Measurements from ENCODE around the gene TMEM167B.
"Not testable (repeated sequence)": the region's sequence is repeated elsewhere in the genome, so short reads cannot be mapped to it uniquely, and the experiment has no call there.

Gene TMEM167B

GRCh38 chr1:109133815-109134214, 43.3 kb downstream of the TMEM167B start:
- Histone ChIP-seq H3K27me3 (ENCODE audit: control insufficient read depth in 2 of 2, insufficient read depth in 2 of 2, low read length in 2 of 2) (no peaks in the 10 kb centered on the region), H3K4me1 (ENCODE audit: control insufficient read depth in 2 of 2, insufficient read depth in 2 of 2, low read length in 2 of 2) (peaks cover 29 to 50% of the 10 kb centered on the region in 2 donors), H3K27ac (ENCODE audit: low read depth in 2 of 2, low read length in 2 of 2) (peak overlapping the region; percentile 87 to 89), H3K36me3 (ENCODE audit: control insufficient read depth in 2 of 2, insufficient read depth in 2 of 2, low read length in 2 of 2) (no peaks in the 10 kb centered on the region), H3K9ac (ENCODE audit: low read depth in 1 of 2, low read length in 2 of 2) (peak overlapping the region; percentile 41 to 54), H3K4me3 (ENCODE audit: low read length in 2 of 2) (peak overlapping the region in 1 of 2 donors; percentile 56), H3K9me3 (ENCODE audit: control insufficient read depth in 2 of 2, low read length in 2 of 2) (no peaks in the 10 kb centered on the region)

GRCh38 chr1:109134423-109134822, 43.9 kb downstream of the TMEM167B start:
- peaks cover 29 to 54% of the 10 kb centered on the region in 2 donors for H3K4me1 ChIP-seq (ENCODE audit: control insufficient read depth in 2 of 2, insufficient read depth in 2 of 2, low read length in 2 of 2)
- peak overlapping the region; percentile 87 to 89 for H3K27ac ChIP-seq (ENCODE audit: low read depth in 2 of 2, low read length in 2 of 2)
- peak overlapping the region; percentile 41 to 54 for H3K9ac ChIP-seq (ENCODE audit: low read depth in 1 of 2, low read length in 2 of 2)
- no peaks in the 10 kb centered on the region for H3K9me3 ChIP-seq (ENCODE audit: control insufficient read depth in 2 of 2, low read length in 2 of 2)
- no peaks in the 10 kb centered on the region for H3K27me3 ChIP-seq (ENCODE audit: control insufficient read depth in 2 of 2, insufficient read depth in 2 of 2, low read length in 2 of 2)
- peak overlapping the region; percentile 37 to 56 for H3K4me3 ChIP-seq (ENCODE audit: low read length in 2 of 2)
- no peaks in the 10 kb centered on the region for H3K36me3 ChIP-seq (ENCODE audit: control insufficient read depth in 2 of 2, insufficient read depth in 2 of 2, low read length in 2 of 2)

- Histone ChIP-seq H3K27ac (ENCODE audit: low read depth in 2 of 2, low read length in 2 of 2) (peak overlapping the region; percentile 87 to 89), H3K9ac (ENCODE audit: low read depth in 1 of 2, low read length in 2 of 2) (peak overlapping the region in 1 of 2 donors; percentile 37), H3K4me3 (ENCODE audit: low read length in 2 of 2) (peak overlapping the region in 1 of 2 donors; percentile 12), H3K4me1 (ENCODE audit: control insufficient read depth in 2 of 2, insufficient read depth in 2 of 2, low read length in 2 of 2) (peaks cover 29 to 54% of the 10 kb centered on the region in 2 donors), H3K9me3 (ENCODE audit: control insufficient read depth in 2 of 2, low read length in 2 of 2) (no peaks in the 10 kb centered on the region), H3K27me3 (ENCODE audit: control insufficient read depth in 2 of 2, insufficient read depth in 2 of 2, low read length in 2 of 2) (no peaks in the 10 kb centered on the region), H3K36me3 (ENCODE audit: control insufficient read depth in 2 of 2, insufficient read depth in 2 of 2, low read length in 2 of 2) (no peaks in the 10 kb centered on the region)
These were observed 45.4 kb downstream of the TMEM167B start for GRCh38 chr1:109135940-109136339.

DNA sequence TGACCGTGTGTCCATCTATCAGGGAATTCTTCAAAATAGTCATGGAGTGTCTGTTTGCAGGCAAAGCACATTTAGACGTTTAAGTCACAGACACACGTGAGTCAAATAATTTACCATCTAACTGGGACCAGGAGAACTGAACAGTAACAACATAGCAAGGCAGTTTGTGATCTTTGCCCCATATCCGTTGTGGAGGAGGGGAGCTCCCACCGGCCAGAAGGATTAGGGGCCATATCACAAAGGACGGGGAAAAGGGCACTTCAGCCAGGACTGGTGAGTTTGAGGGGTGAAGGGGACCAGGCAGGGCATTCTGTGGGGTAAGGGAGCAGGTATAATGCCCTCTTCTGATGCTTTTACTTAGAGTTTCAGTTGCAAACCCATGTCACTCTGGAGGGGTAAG, 46.2 kb downstream of the TMEM167B start:
- H3K4me1 ChIP-seq (ENCODE audit: control insufficient read depth in 2 of 2, insufficient read depth in 2 of 2, low read length in 2 of 2): peaks cover 29 to 54% of the 10 kb centered on the region in 2 donors
- no peaks in the 10 kb centered on the region for H3K9me3 ChIP-seq (ENCODE audit: control insufficient read depth in 2 of 2, low read length in 2 of 2)
- peak overlapping the region; percentile 87 to 89 for H3K27ac ChIP-seq (ENCODE audit: low read depth in 2 of 2, low read length in 2 of 2)
- peak overlapping the region in 1 of 2 donors; percentile 52 for H3K9ac ChIP-seq (ENCODE audit: low read depth in 1 of 2, low read length in 2 of 2)
- H3K4me3 ChIP-seq (ENCODE audit: low read length in 2 of 2): peak overlapping the region in 1 of 2 donors; percentile 28
- no peaks in the 10 kb centered on the region for H3K36me3 ChIP-seq (ENCODE audit: control insufficient read depth in 2 of 2, insufficient read depth in 2 of 2, low read length in 2 of 2)
- H3K27me3 ChIP-seq (ENCODE audit: control insufficient read depth in 2 of 2, insufficient read depth in 2 of 2, low read length in 2 of 2): no peaks in the 10 kb centered on the region

- Histone ChIP-seq H3K27ac (ENCODE audit: low read depth in 2 of 2, low read length in 2 of 2) (peak overlapping the region; percentile 83 to 86), H3K9ac (ENCODE audit: low read depth in 1 of 2, low read length in 2 of 2) (peak overlapping the region; percentile 32 to 51)
These were observed 47.4 kb downstream of the TMEM167B start for GRCh38 chr1:109137958-109138357.

GRCh38 chr1:109138358-109138757, 47.8 kb downstream of the TMEM167B start:
- Histone ChIP-seq H3K27me3 (ENCODE audit: control insufficient read depth in 2 of 2, insufficient read depth in 2 of 2, low read length in 2 of 2) (no peaks in the 10 kb centered on the region), H3K9me3 (ENCODE audit: control insufficient read depth in 2 of 2, low read length in 2 of 2) (no peaks in the 10 kb centered on the region), H3K36me3 (ENCODE audit: control insufficient read depth in 2 of 2, insufficient read depth in 2 of 2, low read length in 2 of 2) (no peaks in the 10 kb centered on the region), H3K4me3 (ENCODE audit: low read length in 2 of 2) (peak overlapping the region; percentile 17 to 23), H3K27ac (ENCODE audit: low read depth in 2 of 2, low read length in 2 of 2) (peak overlapping the region; percentile 83 to 86), H3K4me1 (ENCODE audit: control insufficient read depth in 2 of 2, insufficient read depth in 2 of 2, low read length in 2 of 2) (peaks cover 29 to 52% of the 10 kb centered on the region in 2 donors), H3K9ac (ENCODE audit: low read depth in 1 of 2, low read length in 2 of 2) (peak overlapping the region in 1 of 2 donors; percentile 51)

More at GRCh38 chr1:109137958-109138357, 47.4 kb downstream of the TMEM167B start:
- Histone ChIP-seq H3K36me3 (ENCODE audit: control insufficient read depth in 2 of 2, insufficient read depth in 2 of 2, low read length in 2 of 2) (no peaks in the 10 kb centered on the region), H3K27me3 (ENCODE audit: control insufficient read depth in 2 of 2, insufficient read depth in 2 of 2, low read length in 2 of 2) (no peaks in the 10 kb centered on the region), H3K4me1 (ENCODE audit: control insufficient read depth in 2 of 2, insufficient read depth in 2 of 2, low read length in 2 of 2) (peaks cover 29 to 56% of the 10 kb centered on the region in 2 donors), H3K4me3 (ENCODE audit: low read length in 2 of 2) (peak overlapping the region in 1 of 2 donors; percentile 23), H3K9me3 (ENCODE audit: control insufficient read depth in 2 of 2, low read length in 2 of 2) (no peaks in the 10 kb centered on the region)

- Histone ChIP-seq H3K27me3 (ENCODE audit: control insufficient read depth in 2 of 2, insufficient read depth in 2 of 2, low read length in 2 of 2) (no peaks in the 10 kb centered on the region), H3K9ac (ENCODE audit: low read depth in 1 of 2, low read length in 2 of 2) (peak overlapping the region in 1 of 2 donors; percentile 25), H3K4me1 (ENCODE audit: control insufficient read depth in 2 of 2, insufficient read depth in 2 of 2, low read length in 2 of 2) (peaks cover 16 to 33% of the 10 kb centered on the region in 2 donors), H3K36me3 (ENCODE audit: control insufficient read depth in 2 of 2, insufficient read depth in 2 of 2, low read length in 2 of 2) (no peaks in the 10 kb centered on the region), H3K9me3 (ENCODE audit: control insufficient read depth in 2 of 2, low read length in 2 of 2) (no peaks in the 10 kb centered on the region), H3K27ac (ENCODE audit: low read depth in 2 of 2, low read length in 2 of 2) (no peak overlapping the region), H3K4me3 (ENCODE audit: low read length in 2 of 2) (no peak overlapping the region)
These were observed 49.8 kb downstream of the TMEM167B start for GRCh38 chr1:109140392-109140791.

- Histone ChIP-seq H3K27me3 (ENCODE audit: control insufficient read depth in 2 of 2, insufficient read depth in 2 of 2, low read length in 2 of 2) (no peaks in the 10 kb centered on the region), H3K27ac (ENCODE audit: low read depth in 2 of 2, low read length in 2 of 2) (no peak overlapping the region)
These were observed 51.7 kb downstream of the TMEM167B start for GRCh38 chr1:109142260-109142659.

GRCh38 chr1:109142725-109143124, 52.2 kb downstream of the TMEM167B start:
- peaks cover 4 to 20% of the 10 kb centered on the region in 2 donors for H3K4me1 ChIP-seq (ENCODE audit: control insufficient read depth in 2 of 2, insufficient read depth in 2 of 2, low read length in 2 of 2)
- peak overlapping the region in 1 of 2 donors; percentile 7 for H3K9ac ChIP-seq (ENCODE audit: low read depth in 1 of 2, low read length in 2 of 2)
- not testable (repeated sequence) for H3K27me3 ChIP-seq (ENCODE audit: control insufficient read depth in 2 of 2, insufficient read depth in 2 of 2, low read length in 2 of 2); H3K4me3 ChIP-seq (ENCODE audit: low read length in 2 of 2); H3K9me3 ChIP-seq (ENCODE audit: control insufficient read depth in 2 of 2, low read length in 2 of 2); H3K27ac ChIP-seq (ENCODE audit: low read depth in 2 of 2, low read length in 2 of 2); H3K36me3 ChIP-seq (ENCODE audit: control insufficient read depth in 2 of 2, insufficient read depth in 2 of 2, low read length in 2 of 2)

More at GRCh38 chr1:109142260-109142659, 51.7 kb downstream of the TMEM167B start:
- Histone ChIP-seq H3K4me3 (ENCODE audit: low read length in 2 of 2) (no peak overlapping the region), H3K4me1 (ENCODE audit: control insufficient read depth in 2 of 2, insufficient read depth in 2 of 2, low read length in 2 of 2) (peaks cover 4 to 20% of the 10 kb centered on the region in 2 donors), H3K36me3 (ENCODE audit: control insufficient read depth in 2 of 2, insufficient read depth in 2 of 2, low read length in 2 of 2) (no peaks in the 10 kb centered on the region), H3K9me3 (ENCODE audit: control insufficient read depth in 2 of 2, low read length in 2 of 2) (no peaks in the 10 kb centered on the region), H3K9ac (ENCODE audit: low read depth in 1 of 2, low read length in 2 of 2) (peak overlapping the region in 1 of 2 donors; percentile 7)
